HepG2 (cell line): ENCODE measurements around the gene FXYD6. TPM values are rescaled to one million over a fixed set of nuclear protein-coding genes. Genes with fewer than 3 reads are reported as not detected.

ENCODE experiments used
- ATF1 ChIP-seq: IDR thresholded peaks from 2 replicates; pipeline ENCODE4 v1.6.1; 2016; ENCODE audit warnings: mild to moderate bottlenecking, control low read depth
- DDIT3 ChIP-seq: sonication (generic); formaldehyde crosslinking; IDR thresholded peaks from 2 replicates; pipeline ENCODE4 v1.4.0; 2020; ENCODE audit warnings: mild to moderate bottlenecking, missing genetic modification reagents
- NRL ChIP-seq: sonication (generic); formaldehyde crosslinking; IDR thresholded peaks from 2 replicates; pipeline ENCODE4 v1.5.0; 2020; ENCODE audit warnings: missing genetic modification reagents, mild to moderate bottlenecking, moderate library complexity, borderline replicate concordance
- PHF21A ChIP-seq: sonication (generic); formaldehyde crosslinking; IDR thresholded peaks from 2 replicates; pipeline ENCODE4 v1.5.0; 2020; ENCODE audit warnings: mild to moderate bottlenecking, missing genetic modification reagents
- RFX3 ChIP-seq: IDR thresholded peaks from 2 replicates; pipeline ENCODE4 v1.6.1; 2016; ENCODE audit warnings: missing biosample characterization, missing genetic modification reagents
- SMARCC2 ChIP-seq: fragments of 450-650 bp; IDR thresholded peaks from 2 replicates; pipeline ENCODE4 v1.6.1; 2017; ENCODE audit warnings: antibody characterized with exemption, mild to moderate bottlenecking
- USF2 ChIP-seq, 2 experiments: sonication (generic) in 1 of 2; formaldehyde crosslinking in 1 of 2; IDR thresholded peaks; 2 replicates each; pipeline versions ENCODE4 v1.5.1 to v1.6.1; 2011 to 2020; ENCODE audit warnings: borderline replicate concordance in 1 of 2, low read depth in 1 of 2, low read length in 1 of 2, mild to moderate bottlenecking in 1 of 2, missing genetic modification reagents in 1 of 2, moderate library complexity in 1 of 2
- YY1 ChIP-seq: IDR thresholded peaks from 2 replicates; pipeline ENCODE4 v1.6.1; 2011; ENCODE audit warnings: low read length, low read depth, moderate library complexity, mild to moderate bottlenecking; ENCODE audit not compliant: insufficient read depth, insufficient replicate concordance
- ZBTB20 ChIP-seq: sonication (generic); formaldehyde crosslinking; IDR thresholded peaks from 2 replicates; pipeline ENCODE4 v1.8.1; 2023; ENCODE audit warnings: missing genetic modification reagents, low read depth, mild to moderate bottlenecking, borderline replicate concordance
- ZBTB49 ChIP-seq: sonication (generic); formaldehyde crosslinking; IDR thresholded peaks from 2 replicates; pipeline ENCODE4 v1.4.0; 2020; ENCODE audit warnings: missing genetic modification reagents, borderline replicate concordance
- ZNF720 ChIP-seq: sonication (generic); formaldehyde crosslinking; IDR thresholded peaks from 2 replicates; pipeline ENCODE4 v1.4.0; 2020; ENCODE audit warnings: missing genetic modification reagents
- ZNF768 ChIP-seq: sonication (generic); formaldehyde crosslinking; IDR thresholded peaks from 2 replicates; pipeline ENCODE4 v1.4.0; 2020; ENCODE audit warnings: missing genetic modification reagents
- polyA plus RNA-seq, 8 experiments: library from polyadenylated mRNA; depleted of rRNA in 3 of 8; stranded (reverse) in 7 of 8; unstranded in 1 of 8; fragments of >200 nt; fragmentation: Illumina TruSeq in 4 of 8; extraction: Trizol in 4 of 8; gene quantifications; 2 replicates each; pipeline versions ENCODE4 v1.2.1 to v1.2.3, GENCODE V29; 2011 to 2016; ENCODE audit warnings: low read depth in 4 of 8, missing spikeins in 1 of 8, mixed read lengths in 1 of 8; ENCODE audit not compliant: insufficient read depth in 1 of 8
- total RNA-seq, 5 experiments: library from RNA; depleted of rRNA; stranded (reverse); fragments of >200 nt; fragmentation: Illumina TruSeq; extraction: Trizol; gene quantifications; 2 replicates each; pipeline ENCODE4 v1.2.3, GENCODE V29; 2016; ENCODE audit warnings: low read depth in 1 of 5

The FXYD6 gene
- total and polyA plus RNA-seq, 2 of the 13 experiments (the other 11 are each of a cell fraction or from before 2014, with no cell fraction given), result not detected

GRCh38 chr11:117816151-117816741 is 60.2 kb downstream of the FXYD6 start (continued):
- no peak for TF ChIP-seq NRL (CRISPR knock-in tag)
- no peak for TF ChIP-seq ZNF720 (CRISPR knock-in tag)
- no peak for TF ChIP-seq ATF1 (CRISPR knock-in tag)
- peak; percentile 26 for TF ChIP-seq YY1
- TF ChIP-seq ZBTB20 (CRISPR knock-in tag), result peak; percentile 52; the same call in 1 of the 2 replicates
- TF ChIP-seq DDIT3 (CRISPR knock-in tag), result no peak
- peak; percentile 37; the same call in 1 of the 2 replicates for TF ChIP-seq ZNF768 (CRISPR knock-in tag)
- no peak for TF ChIP-seq SMARCC2
- no peak for TF ChIP-seq RFX3
- TF ChIP-seq ZBTB49 (CRISPR knock-in tag), result no peak
- no peak for TF ChIP-seq USF2 (IDR thresholded peaks at IDR 0.05; ENCODE audit: low read depth, low read length)
- no peak for TF ChIP-seq USF2 (CRISPR knock-in tag; IDR thresholded peaks at IDR 0.05; ENCODE audit: borderline replicate concordance)
- peak; percentile 37; the same call in 1 of the 2 replicates for TF ChIP-seq PHF21A (CRISPR knock-in tag)
